Lower leg skin (tissue), 4 donors: ENCODE results near the gene TMEM130. TPM values are rescaled to one million over a fixed set of nuclear protein-coding genes. Genes with fewer than 3 reads are reported as not detected.

Source experiments
- DNase-seq, 2 donors: peaks; one replicate each; pipeline ENCODE4 v3.0.0-alpha.2; 2019; ENCODE audit warnings: low spot score in 2 of 2
- H3K4me3 ChIP-seq: fragments of 200-600 bp; sonication (generic); 2 replicates; pipeline ENCODE4 v1.5.1; 2017; ENCODE audit warnings: mild to moderate bottlenecking, low read depth; ENCODE audit not compliant: poor library complexity, severe bottlenecking
- POLR2A ChIP-seq, 2 donors: fragments of 450-650 bp; IDR thresholded peaks; one replicate each; pipeline ENCODE4 v1.6.1; 2016 to 2017; ENCODE audit warnings: antibody characterized with exemption in 2 of 2, mild to moderate bottlenecking in 1 of 2, moderate library complexity in 1 of 2
- WGBS, 2 donors: methylation state at CpG; one replicate each; pipeline ENCODE4 v1.1.5; 2018; 5-methylcytosine and 5-hydroxymethylcytosine counted together
- intact Hi-C: fragments of 100-400 bp; cut with DNase I; formaldehyde crosslinking; loops from one replicate; pipeline ENCODE4 v1.15.0; 2023; ENCODE audit warnings: low total_unique reads
- total RNA-seq, 4 donors: library from RNA; depleted of rRNA; stranded (reverse); fragments of >200 nt; gene quantifications; one replicate each; pipeline ENCODE4 v1.1.0, GENCODE V29; 2016
- TF ChIP-seq, protein P1 (sequence below), 3 donors: fragments of 450-650 bp; IDR thresholded peaks; one replicate each; pipeline ENCODE4 v1.5.1; 2016; ENCODE audit warnings: antibody characterized with exemption in 3 of 3, mild to moderate bottlenecking in 3 of 3, moderate library complexity in 2 of 3

The TMEM130 gene
- total RNA-seq, 4 donors from 2014 or later = 0.10 to 3.4 TPM; not detected in 2

DNA sequence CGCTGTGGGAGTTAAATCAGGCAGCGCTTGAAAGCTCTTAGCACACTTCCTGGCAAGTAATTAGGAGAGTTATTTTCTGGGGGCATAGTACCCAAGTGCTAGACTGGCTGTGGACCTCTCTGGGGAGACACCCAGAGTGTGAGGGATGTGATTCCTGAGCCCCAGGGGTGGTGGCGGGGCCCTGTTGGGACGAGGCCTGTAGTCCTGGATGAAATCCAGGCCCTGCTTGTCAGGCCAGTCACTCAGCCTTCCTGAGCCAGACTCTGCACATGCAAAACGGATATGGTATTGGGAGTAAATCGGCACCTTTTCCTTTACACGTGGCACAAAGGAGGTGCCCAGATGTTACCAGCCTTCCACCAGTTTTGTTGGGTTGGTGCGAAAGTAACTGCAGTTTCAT lies 39.7 kb upstream of the TMEM130 start:
- intact Hi-C loops = no loop called here
- TF ChIP-seq, protein P1, sequence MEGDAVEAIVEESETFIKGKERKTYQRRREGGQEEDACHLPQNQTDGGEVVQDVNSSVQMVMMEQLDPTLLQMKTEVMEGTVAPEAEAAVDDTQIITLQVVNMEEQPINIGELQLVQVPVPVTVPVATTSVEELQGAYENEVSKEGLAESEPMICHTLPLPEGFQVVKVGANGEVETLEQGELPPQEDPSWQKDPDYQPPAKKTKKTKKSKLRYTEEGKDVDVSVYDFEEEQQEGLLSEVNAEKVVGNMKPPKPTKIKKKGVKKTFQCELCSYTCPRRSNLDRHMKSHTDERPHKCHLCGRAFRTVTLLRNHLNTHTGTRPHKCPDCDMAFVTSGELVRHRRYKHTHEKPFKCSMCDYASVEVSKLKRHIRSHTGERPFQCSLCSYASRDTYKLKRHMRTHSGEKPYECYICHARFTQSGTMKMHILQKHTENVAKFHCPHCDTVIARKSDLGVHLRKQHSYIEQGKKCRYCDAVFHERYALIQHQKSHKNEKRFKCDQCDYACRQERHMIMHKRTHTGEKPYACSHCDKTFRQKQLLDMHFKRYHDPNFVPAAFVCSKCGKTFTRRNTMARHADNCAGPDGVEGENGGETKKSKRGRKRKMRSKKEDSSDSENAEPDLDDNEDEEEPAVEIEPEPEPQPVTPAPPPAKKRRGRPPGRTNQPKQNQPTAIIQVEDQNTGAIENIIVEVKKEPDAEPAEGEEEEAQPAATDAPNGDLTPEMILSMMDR (IDR thresholded peaks at IDR 0.05) = no peak
- no peak for TF ChIP-seq POLR2A (IDR thresholded peaks at IDR 0.05)
- peak in 1 of 2 donors; percentile 70 for DNase-seq
- no peak overlapping the region for H3K4me3 ChIP-seq
- 61 to 79% methylated on average over 8 of the region's 8 CpGs for WGBS, 2 donors

DNA sequence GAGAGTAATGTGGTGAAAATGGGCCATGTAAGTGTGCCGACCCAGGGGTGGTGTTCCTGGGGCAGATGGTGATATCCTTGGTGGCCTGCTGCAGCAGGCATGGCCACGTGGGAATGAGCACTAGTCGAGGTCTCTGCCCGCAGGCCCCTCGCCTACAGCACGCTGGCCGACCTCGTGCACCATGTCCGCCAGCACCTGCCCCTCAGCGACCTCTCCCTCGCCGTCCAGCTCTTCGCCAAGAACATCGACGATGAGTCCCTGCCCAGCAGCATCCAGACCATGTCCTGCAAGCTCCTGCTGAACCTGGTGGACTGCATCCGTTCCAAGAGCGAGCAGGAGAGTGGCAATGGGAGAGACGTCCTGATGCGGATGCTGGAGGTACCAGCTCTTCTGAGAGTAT lies 38.8 kb upstream of the TMEM130 start:
- no peak overlapping the region for H3K4me3 ChIP-seq
- no peak for TF ChIP-seq POLR2A (IDR thresholded peaks at IDR 0.05)
- TF ChIP-seq, protein P1 (IDR thresholded peaks at IDR 0.05) = no peak
- intact Hi-C loops = no loop called here
- no peak for DNase-seq
- WGBS, 2 donors = 92 to 93% methylated on average over 19 of the region's 19 CpGs

DNA sequence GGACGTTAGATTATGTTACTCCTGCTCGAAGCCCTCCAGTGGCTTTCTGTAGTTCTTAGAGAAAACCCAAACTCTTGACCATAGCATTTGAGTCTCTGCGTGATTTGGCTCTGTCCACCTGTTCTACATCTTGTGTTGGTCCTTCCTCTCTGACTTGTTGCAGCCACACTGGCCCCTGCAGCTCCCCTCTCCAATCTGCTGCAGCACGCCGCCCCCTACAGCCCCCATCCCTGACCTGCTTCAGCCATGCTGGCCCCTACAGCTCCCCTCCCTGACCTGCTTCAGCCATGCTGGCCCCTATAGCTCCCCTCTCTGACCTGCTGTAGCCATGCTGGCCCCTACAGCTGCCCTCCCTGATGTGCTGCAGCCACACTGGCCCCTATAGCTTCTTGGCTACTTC lies 37.8 kb upstream of the TMEM130 start:
- peak in 1 of 2 donors; percentile 58 for DNase-seq
- H3K4me3 ChIP-seq = no peak overlapping the region
- WGBS, 2 donors = 91 to 93% methylated on average over 5 of the region's 5 CpGs
- TF ChIP-seq POLR2A (IDR thresholded peaks at IDR 0.05) = no peak
- TF ChIP-seq, protein P1 (IDR thresholded peaks at IDR 0.05) = no peak
- intact Hi-C loops = no loop called here

DNA sequence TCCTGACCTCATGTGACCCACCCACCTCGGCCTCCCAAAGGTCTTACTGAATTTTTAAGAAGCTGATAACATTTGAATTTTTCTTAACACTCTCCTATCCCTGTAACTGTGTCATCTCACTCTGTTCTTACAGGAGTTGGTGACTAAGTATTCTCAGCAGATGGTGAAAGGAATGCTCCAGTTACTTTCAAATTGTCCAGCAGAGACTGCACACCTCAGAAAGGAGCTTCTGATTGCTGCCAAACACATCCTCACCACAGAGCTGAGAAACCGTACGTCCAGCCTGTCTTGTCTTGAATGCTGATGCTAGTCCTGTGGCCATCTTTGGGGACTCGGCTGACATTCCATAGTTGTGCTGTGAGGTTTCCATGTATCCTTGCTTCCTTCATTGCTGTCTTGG lies 33.4 kb upstream of the TMEM130 start:
- no peak for DNase-seq
- H3K4me3 ChIP-seq = no peak overlapping the region
- WGBS, 2 donors = 97 to 100% methylated on average over 4 of the region's 4 CpGs
- TF ChIP-seq, protein P1 (IDR thresholded peaks at IDR 0.05) = no peak
- TF ChIP-seq POLR2A (IDR thresholded peaks at IDR 0.05) = no peak
- intact Hi-C loops = no loop called here

DNA sequence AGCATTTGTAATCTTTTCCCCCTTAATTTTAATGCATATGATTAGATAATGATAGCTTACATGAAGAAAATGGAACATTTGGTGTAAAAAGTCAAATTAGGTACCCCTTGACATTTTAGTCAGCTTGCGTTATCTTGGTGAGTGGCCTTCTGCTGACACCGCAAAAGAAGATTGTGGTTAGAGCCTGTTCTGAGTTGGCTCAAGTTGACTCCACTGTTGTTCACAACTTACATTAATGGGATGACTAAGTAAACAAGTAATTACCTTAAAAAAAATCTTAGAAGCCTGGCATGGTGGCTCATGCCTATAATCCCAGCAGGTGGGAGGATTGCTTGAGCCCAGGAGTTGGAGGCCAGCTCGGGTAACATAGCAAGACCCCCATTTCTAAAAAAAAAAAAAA lies 32.7 kb upstream of the TMEM130 start:
- 94 to 99% methylated on average over 3 of the region's 3 CpGs for WGBS, 2 donors
- H3K4me3 ChIP-seq = no peak overlapping the region
- no peak for TF ChIP-seq POLR2A (IDR thresholded peaks at IDR 0.05)
- TF ChIP-seq, protein P1 (IDR thresholded peaks at IDR 0.05) = no peak
- intact Hi-C loops = no loop called here
- DNase-seq = no peak

DNA sequence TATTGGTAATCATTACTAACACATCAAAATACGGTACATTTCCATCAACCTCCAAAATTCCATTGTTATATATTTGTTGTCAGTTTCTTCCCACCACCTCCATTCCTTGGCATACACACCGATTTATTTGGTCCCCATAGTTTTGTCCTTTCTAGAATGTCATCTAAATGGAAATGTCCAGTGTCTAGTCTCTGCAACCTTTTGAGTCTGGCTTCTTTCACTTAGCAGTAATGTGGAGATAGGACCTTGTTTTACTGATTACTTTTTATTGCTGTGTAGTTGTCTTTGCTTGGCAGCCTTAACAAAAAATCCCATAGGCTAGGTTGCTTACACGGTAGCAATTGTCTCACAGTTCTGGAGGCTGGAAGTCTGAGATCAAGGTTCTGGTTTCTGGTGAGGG lies 31.0 kb upstream of the TMEM130 start:
- no peak for TF ChIP-seq POLR2A (IDR thresholded peaks at IDR 0.05)
- TF ChIP-seq, protein P1 (IDR thresholded peaks at IDR 0.05) = no peak
- DNase-seq = no peak
- intact Hi-C loops = no loop called here
- H3K4me3 ChIP-seq = no peak overlapping the region
- 90 to 100% methylated on average over 3 of the region's 3 CpGs for WGBS, 2 donors
